NT2/D1 (cell line): Measurements from ENCODE around the gene FHAD1.

Source experiments
- DNase-seq: peaks from one replicate; pipeline ENCODE4 v3.0.0-alpha.2; 2011; ENCODE audit warnings: low read depth, low spot score
- H3K27me3 ChIP-seq: 2 replicates; pipeline ENCODE4 v1.6.0; 2011; ENCODE audit warnings: mild to moderate bottlenecking; ENCODE audit not compliant: insufficient read length, insufficient read depth
- H3K36me3 ChIP-seq: 2 replicates; pipeline ENCODE4 v1.6.1; 2011; ENCODE audit warnings: mild to moderate bottlenecking, low read length, mixed read lengths; ENCODE audit not compliant: insufficient read depth, insufficient read length
- H3K4me1 ChIP-seq: 2 replicates; pipeline ENCODE4 v1.5.1; 2011; ENCODE audit not compliant: insufficient read depth, insufficient read length
- H3K4me3 ChIP-seq: 2 replicates; pipeline ENCODE4 v1.5.1; 2011; ENCODE audit warnings: low read depth; ENCODE audit not compliant: insufficient read length
- H3K9ac ChIP-seq: 2 replicates; pipeline ENCODE4 v1.6.0; 2011; ENCODE audit warnings: low read depth; ENCODE audit not compliant: insufficient read length
- H3K9me3 ChIP-seq: 2 replicates; pipeline ENCODE4 v1.5.1; 2011; ENCODE audit warnings: mild to moderate bottlenecking, low read length; ENCODE audit not compliant: insufficient read depth
- SUZ12 ChIP-seq: IDR thresholded peaks from 2 replicates; pipeline ENCODE4 v1.6.1; 2011; ENCODE audit not compliant: insufficient read length, insufficient read depth; ENCODE audit errors: extremely low read depth
- YY1 ChIP-seq: IDR thresholded peaks from 2 replicates; pipeline ENCODE4 v1.6.1; 2011; ENCODE audit not compliant: insufficient read length, insufficient read depth
- ZNF274 ChIP-seq: IDR thresholded peaks from 2 replicates; pipeline ENCODE4 v1.6.1; 2011; ENCODE audit warnings: mild to moderate bottlenecking, low read depth, low read length

Gene FHAD1

DNA sequence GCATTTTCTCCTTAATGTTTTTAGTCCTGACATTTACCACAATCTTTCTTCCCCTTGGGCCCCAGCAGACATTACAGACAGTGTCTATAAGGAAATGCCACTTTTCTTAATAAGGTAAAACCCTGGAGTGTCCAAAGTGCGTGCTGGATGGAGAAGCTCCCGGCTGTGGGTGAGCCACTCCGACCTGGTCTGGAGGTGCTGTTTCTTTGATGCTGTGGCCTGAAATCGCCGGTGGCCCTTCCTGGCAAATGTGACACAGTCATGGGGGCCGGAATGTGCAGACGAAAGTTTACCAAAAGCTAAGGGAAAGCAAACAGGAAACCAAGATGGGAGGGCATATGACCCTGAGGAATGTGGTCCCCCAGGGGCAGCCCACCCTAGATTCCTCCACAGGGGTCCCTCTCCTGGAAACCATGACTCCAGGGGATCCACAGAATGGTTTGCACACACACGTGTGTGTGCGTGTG is 77.9 kb downstream of the FHAD1 start:
- H3K9ac ChIP-seq: no peak overlapping the region
- no peak for TF ChIP-seq SUZ12
- TF ChIP-seq YY1: no peak
- TF ChIP-seq ZNF274: no peak

DNA sequence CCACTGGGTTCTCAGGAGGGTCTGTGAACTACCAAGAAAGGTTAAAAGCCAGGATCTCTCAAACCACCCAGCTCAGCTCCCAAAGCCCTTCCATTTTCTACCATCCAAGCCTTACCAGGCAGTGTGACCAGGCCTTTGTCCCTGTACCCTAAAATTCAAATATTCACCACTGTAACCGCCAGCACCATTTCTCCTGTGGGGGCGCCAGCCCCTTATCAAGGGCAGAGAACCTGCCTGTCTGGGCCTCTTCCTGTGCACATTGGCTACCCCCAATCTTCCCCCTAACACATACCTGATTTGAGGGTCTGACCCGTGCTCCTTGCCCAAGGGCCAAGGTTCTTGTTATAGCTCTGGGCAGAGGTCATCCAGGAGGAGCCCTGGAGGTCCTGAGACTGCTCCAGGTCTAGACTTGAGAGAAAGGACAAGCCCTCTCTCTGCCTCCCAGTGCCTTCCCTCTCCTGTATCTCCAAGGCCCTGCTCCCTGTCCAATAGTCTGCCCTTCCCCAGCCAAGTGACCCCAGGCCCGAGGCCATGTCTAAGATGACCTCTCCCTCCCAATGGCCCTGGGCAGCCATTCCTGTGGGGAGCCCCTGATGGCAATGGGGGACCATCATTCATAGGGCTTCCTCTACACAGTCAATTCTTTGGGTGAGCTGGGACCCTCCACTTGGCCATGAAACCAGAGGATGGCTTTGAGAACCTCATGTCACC is 78.5 kb downstream of the FHAD1 start:
- Histone ChIP-seq H3K36me3 (no peaks in the 10 kb centered on the region), H3K4me3 (no peak overlapping the region), H3K27me3 (no peaks in the 10 kb centered on the region), H3K4me1 (peaks cover 2% of the 10 kb centered on the region), H3K9me3 (peaks cover under 1% of the 10 kb centered on the region; the same call in 1 of the 2 replicates), H3K9ac (no peak overlapping the region)
- TF ChIP-seq YY1: no peak
- no peak for TF ChIP-seq ZNF274
- TF ChIP-seq SUZ12: no peak
- no peak for DNase-seq

More for the DNA sequence above, 77.9 kb downstream of the FHAD1 start:
- no peaks in the 10 kb centered on the region for H3K27me3 ChIP-seq
- no peaks in the 10 kb centered on the region for H3K36me3 ChIP-seq
- H3K4me3 ChIP-seq: no peak overlapping the region
- H3K4me1 ChIP-seq: peaks cover 2% of the 10 kb centered on the region
- peaks cover 7% of the 10 kb centered on the region for H3K9me3 ChIP-seq
- DNase-seq: no peak

DNA sequence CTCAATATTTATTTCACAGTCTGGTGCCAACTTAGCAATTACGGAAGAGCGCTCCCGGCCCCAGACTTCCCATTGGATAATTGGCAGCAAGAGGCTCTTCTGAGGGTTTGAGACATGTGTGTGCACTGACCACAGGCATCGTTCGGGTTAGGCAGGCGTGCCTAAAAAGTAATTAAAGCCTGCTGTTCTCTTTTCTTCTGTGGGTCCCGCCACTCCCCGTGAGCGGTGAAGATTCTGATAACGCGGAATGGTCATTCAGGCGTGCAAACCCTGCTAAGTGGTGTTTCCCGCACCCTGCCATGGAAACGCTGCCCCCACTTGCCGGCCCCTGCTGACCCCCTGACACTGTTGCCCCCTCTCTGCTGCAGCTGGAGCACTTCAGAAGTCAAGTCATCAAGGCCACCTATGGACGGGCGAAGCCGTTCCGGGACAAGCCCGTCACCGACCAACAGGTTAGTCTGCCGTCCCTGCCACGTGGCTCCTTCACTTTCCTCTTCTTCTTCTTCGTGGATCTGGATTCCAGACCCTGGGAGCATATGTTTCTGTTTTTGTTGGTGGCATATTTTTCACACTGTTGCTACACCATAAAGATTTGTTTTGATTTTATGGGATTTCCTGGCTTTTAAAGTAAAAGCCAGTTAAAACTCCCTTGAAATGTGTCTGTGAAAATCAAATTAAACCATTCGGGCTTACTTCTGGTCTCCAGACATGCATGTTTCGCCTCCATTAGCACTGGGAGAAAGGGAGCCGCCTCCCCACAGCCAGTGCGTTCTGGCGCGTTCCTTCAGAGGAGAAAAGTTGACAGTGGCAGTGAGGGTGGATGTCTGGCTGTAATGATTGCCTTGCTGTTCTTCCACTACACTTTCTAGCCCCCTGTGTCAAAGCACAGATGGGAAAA is 79.9 kb downstream of the FHAD1 start:
- peaks cover 2% of the 10 kb centered on the region for H3K4me1 ChIP-seq
- no peak overlapping the region for H3K4me3 ChIP-seq
- TF ChIP-seq ZNF274: no peak
- no peak for TF ChIP-seq YY1
- no peak for TF ChIP-seq SUZ12
- no peaks in the 10 kb centered on the region for H3K27me3 ChIP-seq
- DNase-seq: no peak
- no peaks in the 10 kb centered on the region for H3K9me3 ChIP-seq
- no peaks in the 10 kb centered on the region for H3K36me3 ChIP-seq
- no peak overlapping the region for H3K9ac ChIP-seq

DNA sequence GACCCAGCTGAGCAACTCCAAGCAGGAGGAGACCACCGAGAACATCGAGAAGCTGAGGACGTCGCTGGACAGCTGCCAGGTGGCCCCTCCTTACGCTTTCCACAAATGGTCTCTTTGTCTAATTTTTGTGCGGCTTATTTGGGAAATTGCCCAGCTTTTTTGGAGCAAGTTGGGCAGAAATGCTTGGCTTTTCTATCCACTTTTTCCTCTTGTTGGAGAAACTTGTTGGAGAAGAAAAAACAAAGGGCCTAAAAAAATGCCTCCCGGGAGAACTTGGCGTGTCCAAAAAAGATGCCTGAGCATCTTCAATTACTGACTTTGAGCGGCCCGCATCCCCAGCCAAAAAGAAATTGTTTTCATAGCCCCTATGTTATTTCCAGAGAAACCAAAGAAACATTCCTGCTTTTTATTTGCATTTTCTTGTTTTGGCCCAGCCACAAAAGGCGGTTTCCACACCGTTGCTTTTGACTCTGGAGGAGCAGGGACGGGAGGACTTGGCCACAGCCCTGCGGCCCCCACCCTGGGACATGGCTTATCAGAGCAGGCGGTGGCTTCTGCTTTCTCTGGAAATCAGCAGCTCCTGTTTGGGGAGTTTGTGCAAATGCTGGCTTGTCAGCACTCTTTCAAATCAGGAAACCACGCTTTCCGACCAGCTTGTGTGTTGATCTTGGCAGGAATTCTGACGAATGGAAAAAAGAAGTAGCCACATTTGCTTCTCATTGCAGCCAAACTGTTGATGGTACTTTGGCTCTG is 81.5 kb downstream of the FHAD1 start:
- H3K36me3 ChIP-seq: no peaks in the 10 kb centered on the region
- no peak for TF ChIP-seq SUZ12
- no peak for TF ChIP-seq YY1
- TF ChIP-seq ZNF274: no peak
- H3K4me3 ChIP-seq: no peak overlapping the region
- DNase-seq: no peak
- H3K9ac ChIP-seq: no peak overlapping the region
- no peaks in the 10 kb centered on the region for H3K27me3 ChIP-seq
- H3K9me3 ChIP-seq: no peaks in the 10 kb centered on the region
- H3K4me1 ChIP-seq: peaks cover 2% of the 10 kb centered on the region

- no peak for DNase-seq
- no peak for TF ChIP-seq YY1
- no peak for TF ChIP-seq SUZ12
- TF ChIP-seq ZNF274: no peak
- H3K9me3 ChIP-seq: no peaks in the 10 kb centered on the region
- H3K9ac ChIP-seq: no peak overlapping the region
- peaks cover 2% of the 10 kb centered on the region for H3K4me1 ChIP-seq
- H3K36me3 ChIP-seq: no peaks in the 10 kb centered on the region
- H3K4me3 ChIP-seq: no peak overlapping the region
- H3K27me3 ChIP-seq: no peaks in the 10 kb centered on the region
These were observed 82.2 kb downstream of the FHAD1 start for GRCh38 chr1:15329104-15329820.

DNA sequence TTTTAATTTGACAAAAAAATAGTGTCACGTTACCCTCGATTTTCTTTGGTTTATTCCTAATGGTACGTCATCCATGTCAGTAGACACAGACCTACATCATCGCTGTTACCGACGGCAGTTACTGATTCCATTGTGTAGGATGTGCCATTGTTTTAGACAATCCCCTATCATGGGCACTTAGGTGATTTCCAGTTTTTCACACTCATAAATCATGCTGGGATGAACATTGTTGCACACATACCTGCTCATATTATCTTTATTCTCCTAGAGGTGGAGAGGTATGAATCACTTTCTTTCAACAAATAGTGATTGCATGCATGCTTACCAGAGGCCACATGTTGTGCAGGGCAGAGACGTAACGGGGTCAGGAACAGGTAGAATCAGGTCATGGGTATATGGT is 83.0 kb downstream of the FHAD1 start:
- Histone ChIP-seq H3K4me3 (no peak overlapping the region), H3K4me1 (peaks cover under 1% of the 10 kb centered on the region), H3K9me3 (no peaks in the 10 kb centered on the region), H3K36me3 (no peaks in the 10 kb centered on the region), H3K27me3 (no peaks in the 10 kb centered on the region), H3K9ac (no peak overlapping the region)
- no peak for TF ChIP-seq YY1
- no peak for TF ChIP-seq SUZ12
- TF ChIP-seq ZNF274: no peak
- DNase-seq: no peak
